AG09309 (cell line): Measurements from ENCODE around the gene ARIH2.

Experiments used
- DNase-seq: peaks from one replicate; pipeline ENCODE4 v3.0.0-alpha.2; 2010; ENCODE audit warnings: low read depth
- H3K4me3 ChIP-seq: 2 replicates; pipeline ENCODE4 v1.5.1; 2011; ENCODE audit warnings: mild to moderate bottlenecking, low read depth, low read length, moderate library complexity; ENCODE audit not compliant: control insufficient read depth
- CTCF ChIP-seq: IDR thresholded peaks from 2 replicates; pipeline ENCODE4 v1.5.1; 2011; ENCODE audit warnings: mild to moderate bottlenecking, low read depth, low read length, inconsistent platforms; ENCODE audit not compliant: insufficient read depth, control insufficient read depth; ENCODE audit errors: missing control alignments

The ARIH2 gene

GRCh38 chr3:48966876-48967361 lies 48.3 kb downstream of the ARIH2 start:
- no peak overlapping the region for H3K4me3 ChIP-seq
- no peak for TF ChIP-seq CTCF
- no peak for DNase-seq

- DNase-seq: no peak
- H3K4me3 ChIP-seq: no peak overlapping the region
- TF ChIP-seq CTCF: no peak
Measured at GRCh38 chr3:48970586-48970985, 51.9 kb downstream of the ARIH2 start.

- no peak overlapping the region for H3K4me3 ChIP-seq
- no peak for TF ChIP-seq CTCF
- DNase-seq: no peak
Measured at GRCh38 chr3:48974076-48974864, 55.6 kb downstream of the ARIH2 start.

GRCh38 chr3:48979451-48979850 lies 60.8 kb downstream of the ARIH2 start:
- no peak for TF ChIP-seq CTCF
- H3K4me3 ChIP-seq: no peak overlapping the region
- DNase-seq: no peak

- DNase-seq: no peak
- no peak for TF ChIP-seq CTCF
- no peak overlapping the region for H3K4me3 ChIP-seq
Measured at GRCh38 chr3:48980295-48980694, 61.7 kb downstream of the ARIH2 start.

GRCh38 chr3:48982016-48982415 lies 63.4 kb downstream of the ARIH2 start:
- no peak for DNase-seq
- no peak overlapping the region for H3K4me3 ChIP-seq
- no peak for TF ChIP-seq CTCF
